GM23338 (cell line): Measurements from ENCODE around the gene RAX2. TPM values are rescaled to one million over a fixed set of nuclear protein-coding genes. Genes with fewer than 3 reads are reported as not detected.

Experiments
- ATAC-seq: fragments of 200-7000 bp; cut with Tn5 transposase; 3 replicates; pipeline ENCODE4 v1.9.1; 2020
- DNase-seq: peaks from one replicate; pipeline ENCODE4 v3.0.0-alpha.2; 2015; ENCODE audit warnings: low spot score
- H2AFZ ChIP-seq: fragments of 200-600 bp; sonication (generic); 2 replicates; pipeline ENCODE4 v1.8.0; 2016; ENCODE audit warnings: antibody characterized with exemption, mild to moderate bottlenecking, moderate library complexity
- H3F3A ChIP-seq: fragments of 200-600 bp; sonication (generic); replicated peaks from 2 replicates; pipeline ENCODE4 v1.8.0; 2017; ENCODE audit warnings: antibody characterized with exemption, mixed run types, low read depth
- H3K27ac ChIP-seq: fragments of 200-600 bp; sonication (generic); 2 replicates; pipeline ENCODE4 v1.6.1; 2016; ENCODE audit warnings: low read depth
- H3K27me3 ChIP-seq: fragments of 200-600 bp; sonication (generic); 2 replicates; pipeline ENCODE4 v1.8.0; 2016; ENCODE audit warnings: mild to moderate bottlenecking, mixed run types, moderate library complexity; ENCODE audit not compliant: insufficient read depth
- H3K36me3 ChIP-seq: fragments of 200-600 bp; sonication (generic); 2 replicates; pipeline ENCODE4 v1.8.0; 2016; ENCODE audit warnings: mild to moderate bottlenecking; ENCODE audit not compliant: insufficient read depth
- H3K4me1 ChIP-seq: fragments of 200-600 bp; sonication (generic); 2 replicates; pipeline ENCODE4 v1.8.0; 2016; ENCODE audit warnings: mild to moderate bottlenecking, moderate library complexity; ENCODE audit not compliant: insufficient read depth
- H3K4me2 ChIP-seq: fragments of 200-600 bp; sonication (generic); 2 replicates; pipeline ENCODE4 v1.7.1; 2017; ENCODE audit warnings: mixed run types
- H3K4me3 ChIP-seq: fragments of 200-600 bp; sonication (generic); 2 replicates; pipeline ENCODE4 v1.6.1; 2016; ENCODE audit warnings: mixed run types
- H3K79me2 ChIP-seq: fragments of 200-600 bp; sonication (generic); replicated peaks from 2 replicates; pipeline ENCODE4 v1.8.0; 2017; ENCODE audit warnings: mild to moderate bottlenecking; ENCODE audit not compliant: insufficient read depth
- H3K9me2 ChIP-seq: fragments of 200-600 bp; sonication (generic); 2 replicates; pipeline ENCODE4 v1.8.0; 2017; ENCODE audit not compliant: insufficient read depth
- H4K20me1 ChIP-seq: fragments of 200-600 bp; sonication (generic); replicated peaks from 2 replicates; pipeline ENCODE4 v1.8.0; 2017; ENCODE audit warnings: mild to moderate bottlenecking; ENCODE audit not compliant: insufficient read depth
- H3K27ac Mint-ChIP-seq: 2 replicates; pipeline ENCODE4 v1.8.0; 2020; ENCODE audit warnings: inconsistent platforms, mild to moderate bottlenecking, moderate library complexity, mixed read lengths
- H3K27me3 Mint-ChIP-seq: 3 replicates; pipeline ENCODE4 v1.8.0; 2022; ENCODE audit warnings: low read depth, mild to moderate bottlenecking, moderate library complexity, mixed read lengths, inconsistent platforms; ENCODE audit not compliant: insufficient read depth, poor library complexity
- H3K36me3 Mint-ChIP-seq: 3 replicates; pipeline ENCODE4 v1.8.0; 2021; ENCODE audit warnings: low read depth, mild to moderate bottlenecking, inconsistent platforms, moderate library complexity, mixed read lengths
- H3K4me1 Mint-ChIP-seq: 3 replicates; pipeline ENCODE4 v1.8.0; 2020; ENCODE audit warnings: mild to moderate bottlenecking, inconsistent platforms, mixed read lengths
- H3K4me3 Mint-ChIP-seq: 3 replicates; pipeline ENCODE4 v1.8.0; 2021; ENCODE audit warnings: moderate library complexity, mild to moderate bottlenecking, inconsistent platforms, mixed read lengths
- H3K9me3 Mint-ChIP-seq: 3 replicates; pipeline ENCODE4 v1.8.0; 2020; ENCODE audit warnings: moderate library complexity, mild to moderate bottlenecking, inconsistent platforms, mixed read lengths
- CREB1 ChIP-seq: fragments of 250-450 bp; sonication (Bioruptor Pico); IDR thresholded peaks from 2 replicates; pipeline ENCODE4 v1.5.0; 2020; ENCODE audit warnings: low read depth, mild to moderate bottlenecking, moderate library complexity
- EZH2 ChIP-seq: fragments of 200-600 bp; sonication (generic); IDR thresholded peaks from one replicate; pipeline ENCODE4 v1.8.0; 2017; ENCODE audit warnings: antibody characterized with exemption, mild to moderate bottlenecking, low read depth; ENCODE audit not compliant: unreplicated experiment
- NANOG ChIP-seq: IDR thresholded peaks from 2 replicates; pipeline ENCODE4 v1.6.1; 2016; ENCODE audit warnings: antibody characterized with exemption, borderline replicate concordance
- POLR2AphosphoS5 ChIP-seq: IDR thresholded peaks from 2 replicates; pipeline ENCODE4 v1.6.1; 2016; ENCODE audit warnings: antibody characterized with exemption, low read depth
- STAT1 ChIP-seq: IDR thresholded peaks from one replicate; pipeline ENCODE4 v1.6.1; 2016; ENCODE audit warnings: antibody characterized with exemption; ENCODE audit not compliant: unreplicated experiment
- ZNF114 ChIP-seq: fragments of 250-450 bp; sonication (Bioruptor Pico); IDR thresholded peaks from 2 replicates; pipeline ENCODE4 v1.5.0; 2020; ENCODE audit warnings: mild to moderate bottlenecking, moderate library complexity
- ZNF331 ChIP-seq: fragments of 250-450 bp; sonication (Bioruptor Pico); IDR thresholded peaks from 2 replicates; pipeline ENCODE4 v1.5.0; 2020; ENCODE audit warnings: low read depth, mild to moderate bottlenecking, moderate library complexity
- polyA plus RNA-seq: library from polyadenylated mRNA; unstranded; fragments of >200 nt; fragmentation: Nextera tagmentation; extraction: Ambion mirVana; gene quantifications from 2 replicates; pipeline ENCODE4 v1.2.1, GENCODE V29; 2016
- total RNA-seq: library from RNA; depleted of rRNA; stranded (reverse); fragments of >200 nt; shearing (Covaris generic); gene quantifications from 2 replicates; pipeline ENCODE4 v1.2.3, GENCODE V29; 2014
- TF ChIP-seq, protein P1 (sequence below): IDR thresholded peaks from 2 replicates; pipeline ENCODE4 v1.6.1; 2016; ENCODE audit warnings: antibody characterized with exemption
- TF ChIP-seq, protein P2 (sequence below): fragments of 250-450 bp; sonication (Bioruptor Pico); IDR thresholded peaks from 2 replicates; pipeline ENCODE4 v1.5.0; 2020; ENCODE audit warnings: mild to moderate bottlenecking, moderate library complexity
- TF ChIP-seq, protein P3 (sequence below), 2 experiments: fragments of 200-600 bp in 1 of 2; sonication (generic) in 1 of 2; conservative IDR thresholded peaks; 2 replicates each; pipeline versions ENCODE4 v1.5.1 to v1.6.1; 2016 to 2017; ENCODE audit warnings: antibody characterized with exemption in 2 of 2, low read depth in 2 of 2, mild to moderate bottlenecking in 2 of 2, moderate library complexity in 1 of 2

Gene RAX2
- total and polyA plus RNA-seq, 2 experiments from 2014 or later, result 0.13 TPM; not detected in 1

DNA sequence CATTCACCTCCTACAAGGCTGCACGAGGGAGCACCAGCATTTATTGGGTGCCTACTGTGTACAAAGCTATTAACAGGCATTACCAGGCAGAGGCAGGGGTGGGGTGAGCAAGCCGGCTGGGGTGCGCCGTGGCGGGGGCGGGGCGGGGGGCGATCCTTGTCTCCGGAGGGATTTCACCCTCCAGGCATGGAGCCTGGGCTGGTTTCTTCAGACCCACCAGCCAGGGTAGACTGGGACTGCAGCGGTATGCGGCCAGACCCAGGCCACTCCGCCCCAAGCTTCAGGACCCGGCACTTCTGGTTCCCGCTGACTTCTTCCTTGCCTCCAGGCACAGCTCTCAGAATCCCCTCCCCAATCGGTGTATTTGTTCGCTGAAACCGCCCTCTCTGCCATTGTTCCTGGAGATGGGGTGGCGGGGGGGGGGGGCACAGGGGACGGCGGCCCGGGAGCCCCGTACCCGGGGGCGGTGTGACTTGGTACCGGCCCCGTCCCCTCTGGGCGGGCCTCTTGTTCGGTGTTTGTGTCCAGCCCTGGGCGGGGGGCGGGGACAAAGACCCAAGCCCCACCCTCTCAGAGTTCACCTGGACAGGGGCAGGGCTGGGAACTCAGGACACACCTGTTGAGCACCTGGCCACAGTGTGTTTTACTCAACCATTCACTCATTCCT is 49.5 kb downstream of the RAX2 start:
- no peaks in the 10 kb centered on the region for H3F3A ChIP-seq
- H2AFZ ChIP-seq, result peak overlapping the region; percentile 83; the same call in 1 of the 2 replicates
- Mint-ChIP-seq H3K27ac (no peak overlapping the region; the same call in 1 of the 2 replicates), H3K9me3 (no peaks in the 10 kb centered on the region), H3K27me3 (peaks cover 19% of the 10 kb centered on the region), H3K4me1 (peaks cover 4% of the 10 kb centered on the region), H3K4me3 (peak overlapping the region; percentile 77), H3K36me3 (no peaks in the 10 kb centered on the region)
- peaks cover 15% of the 10 kb centered on the region; the same call in 1 of the 2 replicates for H3K4me1 ChIP-seq
- ATAC-seq, result peak; percentile 69
- 0 out of 2 replicates have a peak overlapping the region, but pooled peaks have one; percentile 76 for H3K27ac ChIP-seq
- TF ChIP-seq, protein P1, sequence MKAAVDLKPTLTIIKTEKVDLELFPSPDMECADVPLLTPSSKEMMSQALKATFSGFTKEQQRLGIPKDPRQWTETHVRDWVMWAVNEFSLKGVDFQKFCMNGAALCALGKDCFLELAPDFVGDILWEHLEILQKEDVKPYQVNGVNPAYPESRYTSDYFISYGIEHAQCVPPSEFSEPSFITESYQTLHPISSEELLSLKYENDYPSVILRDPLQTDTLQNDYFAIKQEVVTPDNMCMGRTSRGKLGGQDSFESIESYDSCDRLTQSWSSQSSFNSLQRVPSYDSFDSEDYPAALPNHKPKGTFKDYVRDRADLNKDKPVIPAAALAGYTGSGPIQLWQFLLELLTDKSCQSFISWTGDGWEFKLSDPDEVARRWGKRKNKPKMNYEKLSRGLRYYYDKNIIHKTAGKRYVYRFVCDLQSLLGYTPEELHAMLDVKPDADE, result no peak
- no peak for TF ChIP-seq STAT1
- TF ChIP-seq NANOG, result no peak
- no peak for TF ChIP-seq EZH2
- TF ChIP-seq ZNF331 (CRISPR knock-in tag), result no peak
- H3K27me3 ChIP-seq, result no peaks in the 10 kb centered on the region
- no peaks in the 10 kb centered on the region for H3K79me2 ChIP-seq
- peak overlapping the region; percentile 83 for H3K4me3 ChIP-seq
- no peaks in the 10 kb centered on the region for H4K20me1 ChIP-seq
- H3K9me2 ChIP-seq, result no peaks in the 10 kb centered on the region
- peak overlapping the region; percentile 97 for H3K4me2 ChIP-seq
- DNase-seq, result peak; percentile 94
- H3K36me3 ChIP-seq, result no peaks in the 10 kb centered on the region

DNA sequence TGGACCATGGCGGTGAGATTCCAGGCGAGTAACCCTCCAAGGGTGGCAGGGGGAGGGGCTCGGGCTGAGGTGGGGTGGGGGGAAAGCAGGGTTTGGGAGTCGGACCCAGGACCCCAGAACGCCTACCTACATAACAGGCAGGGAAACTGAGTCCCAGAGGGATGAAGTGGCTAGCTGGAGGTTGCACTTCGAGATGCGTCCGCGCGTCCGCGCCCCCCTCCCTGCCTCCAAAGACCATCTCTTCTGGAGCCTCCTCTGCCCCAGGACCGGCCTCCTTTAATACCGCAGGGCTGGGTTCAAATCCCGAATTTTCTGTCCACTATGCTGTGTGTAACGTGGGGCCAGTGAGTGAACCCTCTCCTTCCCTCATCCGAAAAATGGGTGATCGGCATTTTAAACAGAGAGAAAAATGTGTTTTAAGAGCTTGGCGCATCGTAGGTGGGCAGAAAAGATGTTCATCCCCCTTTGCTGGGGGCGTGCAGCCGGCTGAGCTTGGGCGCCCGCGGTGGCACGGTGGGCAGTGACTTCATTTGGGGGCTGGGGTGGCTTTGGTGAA is 50.1 kb downstream of the RAX2 start:
- Histone ChIP-seq H4K20me1 (no peaks in the 10 kb centered on the region), H3K4me3 (peak overlapping the region; percentile 83), H3K4me2 (peak overlapping the region; percentile 97), H3K79me2 (no peaks in the 10 kb centered on the region), H3K36me3 (no peaks in the 10 kb centered on the region), H2AFZ (peak overlapping the region; percentile 83; the same call in 1 of the 2 replicates), H3K4me1 (peaks cover 15% of the 10 kb centered on the region; the same call in 1 of the 2 replicates), H3K27me3 (no peaks in the 10 kb centered on the region), H3K9me2 (no peaks in the 10 kb centered on the region), H3F3A (no peaks in the 10 kb centered on the region), H3K27ac (no peak overlapping the region)
- Mint-ChIP-seq H3K36me3 (no peaks in the 10 kb centered on the region), H3K27me3 (peaks cover 18% of the 10 kb centered on the region), H3K4me3 (peak overlapping the region; percentile 77), H3K4me1 (peaks cover 4% of the 10 kb centered on the region), H3K27ac (no peak overlapping the region), H3K9me3 (no peaks in the 10 kb centered on the region)
- no peak for DNase-seq
- TF ChIP-seq, protein P2, sequence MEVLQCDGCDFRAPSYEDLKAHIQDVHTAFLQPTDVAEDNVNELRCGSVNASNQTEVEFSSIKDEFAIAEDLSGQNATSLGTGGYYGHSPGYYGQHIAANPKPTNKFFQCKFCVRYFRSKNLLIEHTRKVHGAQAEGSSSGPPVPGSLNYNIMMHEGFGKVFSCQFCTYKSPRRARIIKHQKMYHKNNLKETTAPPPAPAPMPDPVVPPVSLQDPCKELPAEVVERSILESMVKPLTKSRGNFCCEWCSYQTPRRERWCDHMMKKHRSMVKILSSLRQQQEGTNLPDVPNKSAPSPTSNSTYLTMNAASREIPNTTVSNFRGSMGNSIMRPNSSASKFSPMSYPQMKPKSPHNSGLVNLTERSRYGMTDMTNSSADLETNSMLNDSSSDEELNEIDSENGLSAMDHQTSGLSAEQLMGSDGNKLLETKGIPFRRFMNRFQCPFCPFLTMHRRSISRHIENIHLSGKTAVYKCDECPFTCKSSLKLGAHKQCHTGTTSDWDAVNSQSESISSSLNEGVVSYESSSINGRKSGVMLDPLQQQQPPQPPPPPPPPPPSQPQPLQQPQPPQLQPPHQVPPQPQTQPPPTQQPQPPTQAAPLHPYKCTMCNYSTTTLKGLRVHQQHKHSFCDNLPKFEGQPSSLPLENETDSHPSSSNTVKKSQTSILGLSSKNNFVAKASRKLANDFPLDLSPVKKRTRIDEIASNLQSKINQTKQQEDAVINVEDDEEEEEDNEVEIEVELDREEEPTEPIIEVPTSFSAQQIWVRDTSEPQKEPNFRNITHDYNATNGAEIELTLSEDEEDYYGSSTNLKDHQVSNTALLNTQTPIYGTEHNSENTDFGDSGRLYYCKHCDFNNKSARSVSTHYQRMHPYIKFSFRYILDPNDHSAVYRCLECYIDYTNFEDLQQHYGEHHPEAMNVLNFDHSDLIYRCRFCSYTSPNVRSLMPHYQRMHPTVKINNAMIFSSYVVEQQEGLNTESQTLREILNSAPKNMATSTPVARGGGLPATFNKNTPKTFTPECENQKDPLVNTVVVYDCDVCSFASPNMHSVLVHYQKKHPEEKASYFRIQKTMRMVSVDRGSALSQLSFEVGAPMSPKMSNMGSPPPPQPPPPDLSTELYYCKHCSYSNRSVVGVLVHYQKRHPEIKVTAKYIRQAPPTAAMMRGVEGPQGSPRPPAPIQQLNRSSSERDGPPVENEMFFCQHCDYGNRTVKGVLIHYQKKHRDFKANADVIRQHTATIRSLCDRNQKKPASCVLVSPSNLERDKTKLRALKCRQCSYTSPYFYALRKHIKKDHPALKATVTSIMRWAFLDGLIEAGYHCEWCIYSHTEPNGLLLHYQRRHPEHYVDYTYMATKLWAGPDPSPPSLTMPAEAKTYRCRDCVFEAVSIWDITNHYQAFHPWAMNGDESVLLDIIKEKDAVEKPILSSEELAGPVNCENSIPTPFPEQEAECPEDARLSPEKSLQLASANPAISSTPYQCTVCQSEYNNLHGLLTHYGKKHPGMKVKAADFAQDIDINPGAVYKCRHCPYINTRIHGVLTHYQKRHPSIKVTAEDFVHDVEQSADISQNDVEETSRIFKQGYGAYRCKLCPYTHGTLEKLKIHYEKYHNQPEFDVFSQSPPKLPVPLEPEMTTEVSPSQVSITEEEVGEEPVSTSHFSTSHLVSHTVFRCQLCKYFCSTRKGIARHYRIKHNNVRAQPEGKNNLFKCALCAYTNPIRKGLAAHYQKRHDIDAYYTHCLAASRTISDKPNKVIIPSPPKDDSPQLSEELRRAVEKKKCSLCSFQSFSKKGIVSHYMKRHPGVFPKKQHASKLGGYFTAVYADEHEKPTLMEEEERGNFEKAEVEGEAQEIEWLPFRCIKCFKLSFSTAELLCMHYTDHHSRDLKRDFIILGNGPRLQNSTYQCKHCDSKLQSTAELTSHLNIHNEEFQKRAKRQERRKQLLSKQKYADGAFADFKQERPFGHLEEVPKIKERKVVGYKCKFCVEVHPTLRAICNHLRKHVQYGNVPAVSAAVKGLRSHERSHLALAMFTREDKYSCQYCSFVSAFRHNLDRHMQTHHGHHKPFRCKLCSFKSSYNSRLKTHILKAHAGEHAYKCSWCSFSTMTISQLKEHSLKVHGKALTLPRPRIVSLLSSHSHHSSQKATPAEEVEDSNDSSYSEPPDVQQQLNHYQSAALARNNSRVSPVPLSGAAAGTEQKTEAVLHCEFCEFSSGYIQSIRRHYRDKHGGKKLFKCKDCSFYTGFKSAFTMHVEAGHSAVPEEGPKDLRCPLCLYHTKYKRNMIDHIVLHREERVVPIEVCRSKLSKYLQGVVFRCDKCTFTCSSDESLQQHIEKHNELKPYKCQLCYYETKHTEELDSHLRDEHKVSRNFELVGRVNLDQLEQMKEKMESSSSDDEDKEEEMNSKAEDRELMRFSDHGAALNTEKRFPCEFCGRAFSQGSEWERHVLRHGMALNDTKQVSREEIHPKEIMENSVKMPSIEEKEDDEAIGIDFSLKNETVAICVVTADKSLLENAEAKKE (CRISPR knock-in tag), result no peak
- TF ChIP-seq CREB1 (CRISPR knock-in tag) (no peak), ZNF114 (CRISPR knock-in tag) (no peak), EZH2 (no peak), ZNF331 (CRISPR knock-in tag) (no peak), POLR2AphosphoS5 (no peak)
- TF ChIP-seq, protein P3, sequence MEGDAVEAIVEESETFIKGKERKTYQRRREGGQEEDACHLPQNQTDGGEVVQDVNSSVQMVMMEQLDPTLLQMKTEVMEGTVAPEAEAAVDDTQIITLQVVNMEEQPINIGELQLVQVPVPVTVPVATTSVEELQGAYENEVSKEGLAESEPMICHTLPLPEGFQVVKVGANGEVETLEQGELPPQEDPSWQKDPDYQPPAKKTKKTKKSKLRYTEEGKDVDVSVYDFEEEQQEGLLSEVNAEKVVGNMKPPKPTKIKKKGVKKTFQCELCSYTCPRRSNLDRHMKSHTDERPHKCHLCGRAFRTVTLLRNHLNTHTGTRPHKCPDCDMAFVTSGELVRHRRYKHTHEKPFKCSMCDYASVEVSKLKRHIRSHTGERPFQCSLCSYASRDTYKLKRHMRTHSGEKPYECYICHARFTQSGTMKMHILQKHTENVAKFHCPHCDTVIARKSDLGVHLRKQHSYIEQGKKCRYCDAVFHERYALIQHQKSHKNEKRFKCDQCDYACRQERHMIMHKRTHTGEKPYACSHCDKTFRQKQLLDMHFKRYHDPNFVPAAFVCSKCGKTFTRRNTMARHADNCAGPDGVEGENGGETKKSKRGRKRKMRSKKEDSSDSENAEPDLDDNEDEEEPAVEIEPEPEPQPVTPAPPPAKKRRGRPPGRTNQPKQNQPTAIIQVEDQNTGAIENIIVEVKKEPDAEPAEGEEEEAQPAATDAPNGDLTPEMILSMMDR (conservative IDR thresholded peaks at IDR 0.05; ENCODE audit: low read depth in 2 of 2), result no peak
- no peak for ATAC-seq
